Type B pancreatic cell (in vitro differentiated cells): ENCODE results near the gene COL5A1. TPM values are rescaled to one million over a fixed set of nuclear protein-coding genes. Genes with fewer than 3 reads are reported as not detected.
A peak's percentile ranks its signal among the peaks of the same experiment; 100 is the strongest.

Experiments used
- DNase-seq: peaks from one replicate; pipeline ENCODE4 v3.0.0; 2021; ENCODE audit warnings: mixed read lengths; ENCODE audit not compliant: unreplicated experiment; ENCODE audit errors: extremely low spot score
- H3K27ac Mint-ChIP-seq: 2 replicates; pipeline ENCODE4 v1.8.0; 2021; ENCODE audit warnings: mild to moderate bottlenecking, mixed read lengths
- H3K27me3 Mint-ChIP-seq: 2 replicates; pipeline ENCODE4 v1.8.0; 2021; ENCODE audit warnings: mixed read lengths
- H3K36me3 Mint-ChIP-seq: 2 replicates; pipeline ENCODE4 v1.8.0; 2021; ENCODE audit warnings: mixed read lengths
- H3K4me1 Mint-ChIP-seq: one replicate; pipeline ENCODE4 v1.8.0; 2021; ENCODE audit warnings: mixed read lengths; ENCODE audit not compliant: unreplicated experiment
- H3K4me3 Mint-ChIP-seq: 2 replicates; pipeline ENCODE4 v1.8.0; 2021; ENCODE audit warnings: mild to moderate bottlenecking, mixed read lengths
- H3K9me3 Mint-ChIP-seq: 2 replicates; pipeline ENCODE4 v1.8.0; 2021; ENCODE audit warnings: mixed read lengths
- CTCF ChIP-seq: fragments of 200-600 bp; sonication (generic); conservative IDR thresholded peaks from 2 replicates; pipeline ENCODE4 v1.5.0; 2021; ENCODE audit warnings: antibody characterized with exemption, mild to moderate bottlenecking
- total RNA-seq: library from RNA; stranded (reverse); gene quantifications from 2 replicates; pipeline ENCODE4 v1.2.1, GENCODE V29; 2021; ENCODE audit warnings: low replicate concordance

The COL5A1 gene
- total RNA-seq, 1 donor from 2014 or later = 112 TPM

- no peak overlapping the region for H3K4me3 Mint-ChIP-seq
- H3K27me3 Mint-ChIP-seq = peaks cover 14% of the 10 kb centered on the region
- peaks cover 20% of the 10 kb centered on the region for H3K4me1 Mint-ChIP-seq
- H3K27ac Mint-ChIP-seq = no peak overlapping the region
- H3K9me3 Mint-ChIP-seq = no peaks in the 10 kb centered on the region
- no peaks in the 10 kb centered on the region for H3K36me3 Mint-ChIP-seq
- DNase-seq = no peak
- no peak for TF ChIP-seq CTCF
Measured at GRCh38 chr9:134636149-134636507, 5.5 kb upstream of the COL5A1 start.

- Mint-ChIP-seq H3K36me3 (no peaks in the 10 kb centered on the region), H3K4me1 (peaks cover 20% of the 10 kb centered on the region), H3K4me3 (peak overlapping the region; percentile 5), H3K27ac (no peak overlapping the region), H3K9me3 (no peaks in the 10 kb centered on the region), H3K27me3 (peaks cover 14% of the 10 kb centered on the region)
- no peak for TF ChIP-seq CTCF
- DNase-seq = no peak
Measured at GRCh38 chr9:134637241-134637640, 4.4 kb upstream of the COL5A1 start.

GRCh38 chr9:134637696-134638501, 3.7 kb upstream of the COL5A1 start:
- H3K27ac Mint-ChIP-seq = no peak overlapping the region
- no peak for DNase-seq
- TF ChIP-seq CTCF = no peak
- H3K9me3 Mint-ChIP-seq = no peaks in the 10 kb centered on the region
- H3K27me3 Mint-ChIP-seq = peaks cover 19% of the 10 kb centered on the region
- H3K4me1 Mint-ChIP-seq = peaks cover 22% of the 10 kb centered on the region
- no peaks in the 10 kb centered on the region for H3K36me3 Mint-ChIP-seq
- H3K4me3 Mint-ChIP-seq = no peak overlapping the region

- Mint-ChIP-seq H3K27me3 (peaks cover 24% of the 10 kb centered on the region), H3K27ac (no peak overlapping the region), H3K9me3 (no peaks in the 10 kb centered on the region), H3K4me1 (peaks cover 29% of the 10 kb centered on the region), H3K4me3 (no peak overlapping the region), H3K36me3 (no peaks in the 10 kb centered on the region)
- DNase-seq = no peak
- TF ChIP-seq CTCF = no peak
Measured at GRCh38 chr9:134638502-134639090, 3.0 kb upstream of the COL5A1 start.

- Mint-ChIP-seq H3K27ac (no peak overlapping the region), H3K4me3 (peak overlapping the region; percentile 81)
- no peak for TF ChIP-seq CTCF
Measured at GRCh38 chr9:134639994-134640393, 1.6 kb upstream of the COL5A1 start.

More at GRCh38 chr9:134639994-134640393, 1.6 kb upstream of the COL5A1 start:
- Mint-ChIP-seq H3K27me3 (peaks cover 27% of the 10 kb centered on the region), H3K36me3 (no peaks in the 10 kb centered on the region), H3K4me1 (peaks cover 39% of the 10 kb centered on the region), H3K9me3 (no peaks in the 10 kb centered on the region)
- DNase-seq = no peak
